ENCODE data around the gene GAS6. TPM values are rescaled to one million over a fixed set of nuclear protein-coding genes. Genes with fewer than 3 reads are reported as not detected.

The GAS6 gene
- total and polyA plus RNA-seq, 2 experiments from 2014 or later, result 822 to 1,035 TPM

DNA sequence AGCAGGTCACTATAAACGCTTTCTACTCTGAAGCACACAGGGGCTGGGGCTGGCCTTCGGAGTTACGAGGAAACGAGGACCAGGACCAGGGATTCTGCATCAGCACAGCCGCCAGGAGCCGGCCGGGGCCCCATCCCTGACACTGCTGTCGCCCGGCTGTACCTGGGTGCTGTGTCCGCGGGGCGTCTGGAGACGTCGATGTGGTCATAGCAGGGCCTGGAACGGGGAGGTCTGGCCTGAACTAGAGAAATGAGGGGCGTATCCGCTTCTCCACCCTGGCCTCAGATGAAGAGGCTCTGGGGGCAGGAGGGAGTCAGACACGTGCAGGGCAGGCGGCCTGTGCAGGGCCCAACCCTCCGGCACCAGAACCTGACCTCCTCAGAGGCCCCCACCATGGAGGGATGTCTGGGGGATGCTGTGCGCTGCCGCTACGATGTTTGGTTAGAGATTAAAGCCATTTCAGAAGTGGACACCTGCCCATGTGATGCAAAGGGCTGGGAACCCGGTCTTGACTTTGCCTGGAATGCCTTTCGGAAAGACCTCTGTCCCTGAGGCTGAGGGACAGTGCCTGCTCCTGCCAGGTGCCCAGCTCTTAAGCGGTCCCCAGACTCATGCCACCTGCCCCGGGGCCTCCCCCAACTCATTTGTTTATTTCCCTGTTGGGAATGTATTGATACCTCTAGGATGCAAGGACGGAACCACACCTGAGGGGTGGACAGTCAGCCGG is 21.4 kb downstream of the GAS6 start:
- Histone ChIP-seq H3K9ac (no peak overlapping the region), H3K27me3 (replicated peaks; ENCODE audit: insufficient read depth) (no peaks in the 10 kb centered on the region), H3K36me3 (ENCODE audit: low read depth) (peaks cover 54% of the 10 kb centered on the region), H3K27ac (no peak overlapping the region), H3K4me3 (no peak overlapping the region), H3K4me1 (ENCODE audit: insufficient read depth) (peaks cover 28% of the 10 kb centered on the region), H3K79me2 (ENCODE audit: insufficient read depth) (peaks cover 92% of the 10 kb centered on the region), H3F3A (ENCODE audit: insufficient read depth) (peaks cover 32% of the 10 kb centered on the region), H3K9me2 (ENCODE audit: insufficient read depth) (no peaks in the 10 kb centered on the region), H4K20me1 (ENCODE audit: insufficient read depth) (no peaks in the 10 kb centered on the region), H3K4me2 (ENCODE audit: unreplicated experiment) (no peak overlapping the region), H3K9me3 (ENCODE audit: low read depth) (no peaks in the 10 kb centered on the region), H2AFZ (no peak overlapping the region)
- no peak for DNase-seq
- TF ChIP-seq EZH2 (IDR thresholded peaks at IDR 0.05; ENCODE audit: insufficient read depth, poor library complexity, severe bottlenecking) (no peak), EZH2phosphoT487 (IDR thresholded peaks at IDR 0.05; ENCODE audit: insufficient read depth, low read depth) (no peak)
- WGBS, 2 experiments (ENCODE audit: low coverage in 1 of 2, low lambda C conversion rate in 2 of 2, missing lambda C conversion rate in 2 of 2), result 98 to 99% methylated on average over 22 to 29 of the region's 29 CpGs
- in situ Hi-C loops (cut with MboI), result no loop called here

DNA sequence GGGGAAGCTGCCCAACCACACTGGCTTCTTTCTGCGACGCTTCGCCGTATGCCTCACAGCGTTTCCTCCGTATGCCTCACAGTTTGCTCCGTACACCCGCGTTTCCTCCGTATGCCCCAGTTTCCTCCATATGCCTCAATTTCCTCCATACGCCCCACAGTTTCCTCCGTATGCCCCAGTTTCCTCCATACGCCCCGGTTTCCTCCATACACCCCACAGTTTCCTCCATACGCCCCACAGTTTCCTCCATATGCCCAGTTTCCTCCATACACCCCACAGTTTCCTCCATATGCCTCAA is 22.6 kb downstream of the GAS6 start:
- H3K27me3 ChIP-seq (replicated peaks; ENCODE audit: insufficient read depth), result no peaks in the 10 kb centered on the region
- WGBS, 2 experiments (ENCODE audit: low coverage in 1 of 2, low lambda C conversion rate in 2 of 2, missing lambda C conversion rate in 2 of 2), result 95% methylated on average over 13 to 15 of the region's 15 CpGs
- H2AFZ ChIP-seq, result no peak overlapping the region
- H3K4me3 ChIP-seq, result no peak overlapping the region
- no peaks in the 10 kb centered on the region for H3K9me2 ChIP-seq (ENCODE audit: insufficient read depth)
- H4K20me1 ChIP-seq (ENCODE audit: insufficient read depth), result no peaks in the 10 kb centered on the region
- H3K9me3 ChIP-seq (ENCODE audit: low read depth), result no peaks in the 10 kb centered on the region
- peaks cover 80% of the 10 kb centered on the region for H3K79me2 ChIP-seq (ENCODE audit: insufficient read depth)
- peaks cover 27% of the 10 kb centered on the region for H3F3A ChIP-seq (ENCODE audit: insufficient read depth)
- H3K9ac ChIP-seq, result no peak overlapping the region
- no peak overlapping the region for H3K27ac ChIP-seq
- peaks cover 42% of the 10 kb centered on the region for H3K36me3 ChIP-seq (ENCODE audit: low read depth)
- peaks cover 35% of the 10 kb centered on the region for H3K4me1 ChIP-seq (ENCODE audit: insufficient read depth)
- DNase-seq, result no peak
- TF ChIP-seq EZH2 (IDR thresholded peaks at IDR 0.05; ENCODE audit: insufficient read depth, poor library complexity, severe bottlenecking), result no peak
- no peak for TF ChIP-seq EZH2phosphoT487 (IDR thresholded peaks at IDR 0.05; ENCODE audit: insufficient read depth, low read depth)
- no peak overlapping the region for H3K4me2 ChIP-seq (ENCODE audit: unreplicated experiment)
- in situ Hi-C loops (cut with MboI), result no loop called here

DNA sequence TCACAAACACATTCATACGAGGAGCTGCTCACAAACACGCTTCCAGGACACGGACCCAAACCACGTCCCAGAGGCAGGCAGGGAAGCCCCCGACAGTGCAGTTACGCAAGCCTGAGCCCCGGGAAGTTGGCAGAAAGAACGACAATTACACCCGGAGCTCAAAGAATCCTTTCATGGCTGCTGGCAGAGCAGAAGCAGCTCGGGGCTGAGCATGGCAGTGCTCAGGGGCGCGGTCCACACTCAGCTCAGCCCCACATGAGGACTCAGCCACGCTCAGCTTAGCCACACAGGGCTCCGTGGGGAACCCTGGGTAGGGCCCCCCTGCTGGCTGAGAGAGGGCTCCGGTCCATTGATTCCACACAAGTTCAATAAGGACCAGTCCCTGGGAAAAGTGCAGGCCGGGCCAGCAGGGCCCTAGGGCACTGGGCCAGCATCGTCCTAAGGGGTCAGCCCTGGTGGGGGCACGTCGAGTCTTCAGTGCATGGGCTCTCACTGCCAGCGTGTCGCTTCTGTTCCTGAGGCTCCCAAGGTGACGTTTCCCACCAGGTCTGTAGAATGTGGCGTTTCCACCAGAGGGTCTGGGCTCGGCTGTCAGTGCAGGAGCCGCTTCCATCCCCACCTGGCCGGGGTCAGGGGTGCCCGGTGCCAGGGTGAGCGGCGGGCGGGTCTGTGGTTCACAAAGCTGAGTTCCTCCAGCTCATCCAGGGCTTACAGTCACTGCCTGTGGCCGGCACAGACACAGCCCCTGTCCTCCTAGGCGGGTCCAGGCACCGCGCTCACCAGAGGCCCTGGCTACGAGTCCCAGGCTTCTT is 23.1 kb downstream of the GAS6 start:
- 76 to 82% methylated on average over 35 of the region's 35 CpGs for WGBS, 2 experiments (ENCODE audit: low coverage in 1 of 2, low lambda C conversion rate in 2 of 2, missing lambda C conversion rate in 2 of 2)
- H3K4me2 ChIP-seq (ENCODE audit: unreplicated experiment), result no peak overlapping the region
- no peaks in the 10 kb centered on the region for H3K9me2 ChIP-seq (ENCODE audit: insufficient read depth)
- DNase-seq, result no peak
- peaks cover 37% of the 10 kb centered on the region for H3K4me1 ChIP-seq (ENCODE audit: insufficient read depth)
- H4K20me1 ChIP-seq (ENCODE audit: insufficient read depth), result no peaks in the 10 kb centered on the region
- H3K27ac ChIP-seq, result peak overlapping the region; percentile 22
- peaks cover 74% of the 10 kb centered on the region for H3K79me2 ChIP-seq (ENCODE audit: insufficient read depth)
- H3K9me3 ChIP-seq (ENCODE audit: low read depth), result no peaks in the 10 kb centered on the region
- peaks cover 37% of the 10 kb centered on the region for H3K36me3 ChIP-seq (ENCODE audit: low read depth)
- no peaks in the 10 kb centered on the region for H3K27me3 ChIP-seq (replicated peaks; ENCODE audit: insufficient read depth)
- no peak overlapping the region for H2AFZ ChIP-seq
- H3F3A ChIP-seq (ENCODE audit: insufficient read depth), result peaks cover 22% of the 10 kb centered on the region
- H3K4me3 ChIP-seq, result no peak overlapping the region
- no peak overlapping the region for H3K9ac ChIP-seq
- in situ Hi-C loops (cut with MboI), result no loop called here
- TF ChIP-seq EZH2phosphoT487 (IDR thresholded peaks at IDR 0.05; ENCODE audit: insufficient read depth, low read depth) (no peak), EZH2 (IDR thresholded peaks at IDR 0.05; ENCODE audit: insufficient read depth, poor library complexity, severe bottlenecking) (no peak)

DNA sequence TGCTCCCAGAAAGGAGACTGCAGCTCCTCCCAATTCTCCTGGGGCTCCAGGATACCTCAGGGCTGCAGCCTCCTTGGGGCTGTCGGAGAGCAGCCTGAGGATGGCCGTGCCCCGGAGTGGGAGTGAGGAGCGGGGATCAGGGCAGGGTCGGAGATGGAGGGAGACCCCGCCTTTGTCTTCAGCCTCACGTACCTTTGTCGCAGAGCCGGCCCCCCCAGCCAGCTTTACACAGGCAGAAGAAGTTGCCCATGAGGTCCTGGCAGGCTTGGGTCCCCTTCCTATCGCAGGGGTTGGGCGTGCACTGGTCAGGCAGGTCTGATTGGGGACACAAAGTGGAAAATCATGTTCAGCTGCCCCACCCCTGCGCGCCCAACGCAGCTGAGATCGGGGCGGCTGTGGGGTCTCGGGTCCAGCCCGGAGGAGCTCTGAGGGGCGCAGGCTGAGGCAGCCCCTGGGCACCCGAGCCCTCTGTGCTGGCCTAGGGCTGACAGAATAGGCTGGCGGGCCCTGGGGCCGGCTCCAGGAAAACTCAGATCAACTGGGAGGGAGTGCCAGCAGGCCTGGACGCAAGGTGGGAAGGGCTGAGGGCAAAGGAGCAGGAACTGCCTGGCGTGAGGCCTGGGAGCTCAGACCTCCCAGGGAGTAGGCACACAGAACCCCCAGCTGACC is 24.2 kb downstream of the GAS6 start:
- Histone ChIP-seq H3K4me1 (ENCODE audit: insufficient read depth) (peaks cover 41% of the 10 kb centered on the region), H3K4me2 (ENCODE audit: unreplicated experiment) (no peak overlapping the region), H3F3A (ENCODE audit: insufficient read depth) (peaks cover 20% of the 10 kb centered on the region), H3K9me3 (ENCODE audit: low read depth) (no peaks in the 10 kb centered on the region), H3K36me3 (ENCODE audit: low read depth) (peaks cover 26% of the 10 kb centered on the region; the same call in 1 of the 2 replicates), H2AFZ (no peak overlapping the region), H3K4me3 (peak overlapping the region; percentile 60; the same call in 1 of the 2 replicates), H3K27ac (peak overlapping the region; percentile 22; the same call in 1 of the 2 replicates), H3K9ac (peak overlapping the region; percentile 85; the same call in 1 of the 2 replicates), H3K79me2 (ENCODE audit: insufficient read depth) (peaks cover 63% of the 10 kb centered on the region), H3K27me3 (replicated peaks; ENCODE audit: insufficient read depth) (no peaks in the 10 kb centered on the region), H4K20me1 (ENCODE audit: insufficient read depth) (no peaks in the 10 kb centered on the region), H3K9me2 (ENCODE audit: insufficient read depth) (no peaks in the 10 kb centered on the region)
- DNase-seq, result no peak
- 93 to 95% methylated on average over 23 to 24 of the region's 24 CpGs for WGBS, 2 experiments (ENCODE audit: low coverage in 1 of 2, low lambda C conversion rate in 2 of 2, missing lambda C conversion rate in 2 of 2)
- TF ChIP-seq EZH2 (IDR thresholded peaks at IDR 0.05; ENCODE audit: insufficient read depth, poor library complexity, severe bottlenecking), result no peak
- TF ChIP-seq EZH2phosphoT487 (IDR thresholded peaks at IDR 0.05; ENCODE audit: insufficient read depth, low read depth), result no peak
- in situ Hi-C loops (cut with MboI), result no loop called here

Data from GM23248 (cell line).